ENCODE results near the gene RAP2B. TPM values are rescaled to one million over a fixed set of nuclear protein-coding genes. Genes with fewer than 3 reads are reported as not detected.
"Not testable (repeated sequence)": the region's sequence is repeated elsewhere in the genome, so short reads cannot be mapped to it uniquely, and the experiment has no call there.

The RAP2B gene
- total RNA-seq, 4 donors from 2014 or later, result 1.5 to 2.0 (median 1.7) TPM

DNA sequence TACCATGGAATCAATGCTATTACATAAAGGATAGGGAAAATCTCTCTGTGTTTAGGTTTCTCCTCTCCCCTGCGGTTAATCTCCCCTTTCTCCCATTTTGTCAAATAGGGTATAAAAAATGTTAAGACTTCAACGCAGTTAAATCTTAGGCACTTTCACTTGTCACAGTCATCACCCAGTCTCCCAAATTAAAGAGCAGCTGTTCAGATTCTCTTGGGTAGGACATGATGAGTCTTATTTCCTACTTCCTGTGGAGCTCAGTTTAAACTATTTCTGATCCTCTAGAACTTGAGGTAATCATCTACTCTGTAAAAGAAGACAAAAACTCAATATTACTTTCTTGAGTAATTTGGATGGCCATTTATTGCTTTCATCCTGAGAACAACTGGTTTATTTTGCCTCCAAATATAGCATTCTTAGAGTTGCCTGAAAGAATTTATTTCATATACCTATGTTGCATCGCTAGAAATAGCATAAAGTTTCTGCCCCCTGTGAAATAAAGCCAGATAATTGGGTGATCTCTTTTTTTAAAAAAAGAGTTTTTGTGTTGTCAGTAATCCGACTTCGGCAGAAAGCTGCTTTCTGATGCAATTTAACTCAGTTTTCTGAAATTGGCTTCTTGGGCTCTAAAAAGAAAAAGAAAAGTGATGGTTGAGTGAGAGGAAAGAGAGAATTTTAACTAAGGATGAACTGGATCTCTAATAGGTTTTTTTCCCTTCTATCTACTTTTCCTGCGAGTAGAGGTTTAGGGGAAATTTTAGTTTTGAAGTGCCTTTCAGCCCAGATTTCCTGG lies 20.7 kb downstream of the RAP2B start:
- TF ChIP-seq CTCF (IDR thresholded peaks at IDR 0.05 in 4 of 5, conservative IDR thresholded peaks at IDR 0.05 in 1 of 5) (no peak), POLR2A (IDR thresholded peaks at IDR 0.05) (no peak)
- H3K4me1 ChIP-seq, result no peaks in the 10 kb centered on the region
- ATAC-seq (no peak), DNase-seq (no peak)
- H3K9me3 ChIP-seq, result no peaks in the 10 kb centered on the region
- H3K27ac ChIP-seq, result no peak overlapping the region
- no peaks in the 10 kb centered on the region for H3K36me3 ChIP-seq
- no peaks in the 10 kb centered on the region for H3K27me3 ChIP-seq
- intact Hi-C loops (cut with DNase I; ENCODE audit: low total_unique reads), result no loop called here
- in situ Hi-C loops (cut with MboI; ENCODE audit: low sequenced_read_pairs in 4 of 4), result no loop called here
- no peak overlapping the region for H3K4me3 ChIP-seq

GRCh38 chr3:153190923-153191322 lies 28.9 kb downstream of the RAP2B start:
- Histone ChIP-seq H3K4me1 (no peaks in the 10 kb centered on the region), H3K27ac (no peak overlapping the region), H3K9me3 (no peaks in the 10 kb centered on the region), H3K27me3 (no peaks in the 10 kb centered on the region), H3K36me3 (no peaks in the 10 kb centered on the region), H3K4me3 (no peak overlapping the region)
- no peak for TF ChIP-seq CTCF (IDR thresholded peaks at IDR 0.05 in 4 of 5, conservative IDR thresholded peaks at IDR 0.05 in 1 of 5)
- no peak for TF ChIP-seq POLR2A (IDR thresholded peaks at IDR 0.05)
- ATAC-seq (no peak), DNase-seq (no peak)
- intact Hi-C loops (cut with DNase I; ENCODE audit: low total_unique reads) (no loop called here), in situ Hi-C loops (cut with MboI; ENCODE audit: low sequenced_read_pairs in 4 of 4) (no loop called here)

DNA sequence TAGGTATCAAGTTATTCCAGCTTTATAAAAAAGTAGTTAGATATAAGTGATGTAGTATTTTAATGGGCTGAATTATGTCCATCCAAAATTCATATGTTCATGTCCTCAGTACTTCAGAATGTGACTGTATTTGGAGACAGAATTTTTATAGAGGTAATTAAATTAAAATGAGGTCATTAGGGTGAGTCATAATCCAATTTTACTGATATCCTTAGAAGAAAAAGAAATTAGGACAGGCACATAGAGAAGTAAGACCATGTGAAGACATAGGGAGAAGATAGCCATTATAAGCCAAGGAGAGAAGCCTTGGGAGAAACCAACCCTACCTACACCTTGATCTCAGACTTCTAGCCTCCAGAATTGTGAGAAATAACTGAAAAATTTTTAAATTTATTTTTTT lies 30.3 kb downstream of the RAP2B start:
- Histone ChIP-seq H3K4me3 (no peak overlapping the region), H3K36me3 (no peaks in the 10 kb centered on the region), H3K27me3 (no peaks in the 10 kb centered on the region), H3K9me3 (no peaks in the 10 kb centered on the region), H3K27ac (no peak overlapping the region), H3K4me1 (no peaks in the 10 kb centered on the region)
- DNase-seq (no peak), ATAC-seq (no peak)
- in situ Hi-C loops (cut with MboI; ENCODE audit: low sequenced_read_pairs in 4 of 4), result no loop called here
- intact Hi-C loops (cut with DNase I; ENCODE audit: low total_unique reads), result no loop called here
- TF ChIP-seq CTCF (IDR thresholded peaks at IDR 0.05 in 4 of 5, conservative IDR thresholded peaks at IDR 0.05 in 1 of 5) (no peak), POLR2A (IDR thresholded peaks at IDR 0.05) (no peak)

DNA sequence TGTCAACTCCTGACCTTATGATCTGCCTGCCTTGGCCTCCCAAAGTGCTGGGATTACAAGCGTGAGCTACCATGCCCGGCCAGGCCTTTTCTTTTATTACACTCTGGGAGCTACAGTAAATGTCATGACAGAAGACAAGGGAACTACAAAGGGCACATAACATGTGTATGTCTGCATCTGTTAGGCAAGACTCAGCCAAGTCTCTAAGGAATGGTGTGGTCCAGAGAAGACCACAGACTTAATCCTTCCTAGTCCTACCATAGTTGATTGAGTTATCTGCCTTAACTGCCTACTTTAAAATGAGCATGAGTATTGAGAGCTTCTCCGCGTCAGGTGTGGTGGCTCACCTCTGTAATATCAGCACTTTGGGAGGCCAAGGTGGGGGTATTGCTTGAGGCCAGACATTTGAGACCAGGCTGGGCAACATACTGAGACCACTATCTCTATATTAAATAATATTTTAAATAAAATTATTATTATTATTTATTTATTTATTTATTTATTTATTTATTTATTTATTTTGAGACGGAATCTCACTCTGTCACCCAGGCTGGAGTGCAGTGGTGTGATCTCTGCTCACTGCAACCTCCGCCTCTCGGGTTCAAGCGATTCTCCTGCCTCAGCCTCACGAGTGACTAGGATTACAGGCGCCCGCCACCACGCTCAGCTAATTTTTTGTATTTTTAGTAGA lies 31.9 kb downstream of the RAP2B start:
- H3K9me3 ChIP-seq; ATAC-seq; H3K36me3 ChIP-seq; in situ Hi-C loops (cut with MboI; ENCODE audit: low sequenced_read_pairs in 4 of 4); DNase-seq; H3K27ac ChIP-seq; H3K4me3 ChIP-seq; intact Hi-C loops (cut with DNase I; ENCODE audit: low total_unique reads); H3K27me3 ChIP-seq; H3K4me1 ChIP-seq: not testable (repeated sequence)

- in situ Hi-C loops (cut with MboI; ENCODE audit: low sequenced_read_pairs in 4 of 4) (no loop called here), intact Hi-C loops (cut with DNase I; ENCODE audit: low total_unique reads) (no loop called here)
- no peaks in the 10 kb centered on the region for H3K27me3 ChIP-seq
- TF ChIP-seq CTCF (IDR thresholded peaks at IDR 0.05 in 4 of 5, conservative IDR thresholded peaks at IDR 0.05 in 1 of 5), result no peak
- DNase-seq (no peak), ATAC-seq (no peak)
- H3K27ac ChIP-seq, result no peak overlapping the region
- H3K9me3 ChIP-seq, result no peaks in the 10 kb centered on the region
- H3K4me3 ChIP-seq, result no peak overlapping the region
- no peaks in the 10 kb centered on the region for H3K4me1 ChIP-seq
- H3K36me3 ChIP-seq, result no peaks in the 10 kb centered on the region
These were observed 33.4 kb downstream of the RAP2B start for GRCh38 chr3:153195349-153195879.

All from gastrocnemius medialis (tissue), 4 donors.